Activated CD4-positive, CD25-positive, alpha-beta regulatory T cell (primary cell): ENCODE measurements around the gene RAB11FIP4.

Experiments used
- DNase-seq, 4 experiments: peaks; one replicate each; lab custom pipeline; 2025; lab: John Stamatoyannopoulos, UW

Gene RAB11FIP4

GRCh38 chr17:31387438-31387837 lies 4.0 kb upstream of the RAB11FIP4 start:
- no peak for DNase-seq

- no peak for DNase-seq
Measured at GRCh38 chr17:31388351-31388750, 3.1 kb upstream of the RAB11FIP4 start.

- peak in 1 of 4 experiments; percentile 18 for DNase-seq
Measured at GRCh38 chr17:31388770-31389656, 2.5 kb upstream of the RAB11FIP4 start.

- no peak for DNase-seq
Measured at GRCh38 chr17:31389657-31390381, 1.7 kb upstream of the RAB11FIP4 start.

- no peak for DNase-seq
Measured at GRCh38 chr17:31390426-31390747, 1.1 kb upstream of the RAB11FIP4 start.

GRCh38 chr17:31390748-31391495 lies 553 bp upstream of the RAB11FIP4 start:
- DNase-seq: no peak

GRCh38 chr17:31392002-31392855 lies 754 bp downstream of the RAB11FIP4 start:
- no peak for DNase-seq

GRCh38 chr17:31392856-31393748 lies 1.6 kb downstream of the RAB11FIP4 start:
- DNase-seq: no peak

- no peak for DNase-seq
Measured at GRCh38 chr17:31393749-31394146, 2.3 kb downstream of the RAB11FIP4 start.

- peak in 1 of 4 experiments; percentile 6 for DNase-seq
Measured at GRCh38 chr17:31394544-31394943, 3.1 kb downstream of the RAB11FIP4 start.

GRCh38 chr17:31397256-31397939 lies 5.9 kb downstream of the RAB11FIP4 start:
- no peak for DNase-seq

- DNase-seq: no peak
Measured at GRCh38 chr17:31398381-31399311, 7.2 kb downstream of the RAB11FIP4 start.

GRCh38 chr17:31400481-31400950 lies 9.0 kb downstream of the RAB11FIP4 start:
- no peak for DNase-seq

- DNase-seq: no peak
Measured at GRCh38 chr17:31401456-31402254, 10.2 kb downstream of the RAB11FIP4 start.

- no peak for DNase-seq
Measured at GRCh38 chr17:31404028-31404949, 12.8 kb downstream of the RAB11FIP4 start.

GRCh38 chr17:31405890-31406371 lies 14.5 kb downstream of the RAB11FIP4 start:
- no peak for DNase-seq

- no peak for DNase-seq
Measured at GRCh38 chr17:31408586-31408985, 17.1 kb downstream of the RAB11FIP4 start.
